HG03025 (cell line): Measurements from ENCODE around the gene SMURF1.
"Not testable (repeated sequence)": the region's sequence is repeated elsewhere in the genome, so short reads cannot be mapped to it uniquely, and the experiment has no call there.

Source experiments
- ATAC-seq: cut with Tn5 transposase; IDR thresholded peaks from one replicate; pipeline ENCODE4 v1.9.1; 2021; ENCODE audit warnings: mild to moderate bottlenecking, moderate library complexity; ENCODE audit not compliant: unreplicated experiment, low FRiP score

SMURF1 gene

DNA sequence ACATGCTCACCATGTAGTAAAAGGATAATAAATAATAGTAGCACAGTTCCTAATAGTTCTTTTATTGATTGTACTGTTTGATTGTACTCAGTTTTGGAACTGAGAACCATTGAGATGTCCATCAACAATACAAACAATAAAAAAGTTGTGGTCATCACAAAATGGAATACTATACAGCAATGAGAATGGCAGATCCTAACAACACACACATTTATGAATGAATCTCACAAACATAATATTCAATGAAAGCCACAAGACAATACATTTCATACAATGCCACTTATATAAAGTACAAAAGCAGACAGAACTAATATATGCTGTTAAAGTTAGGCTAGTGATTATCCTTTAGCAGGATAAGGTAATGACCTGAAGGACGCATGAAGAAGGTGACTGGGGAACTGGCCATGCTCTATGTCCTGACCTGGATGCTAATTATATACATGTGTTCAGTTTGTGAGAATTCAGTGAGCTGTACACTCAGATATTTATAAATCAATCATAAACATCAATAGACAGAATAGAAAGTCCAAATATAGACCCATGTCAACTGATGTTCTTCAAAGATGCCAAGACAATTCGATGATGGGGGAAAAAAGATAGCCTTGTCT is 70.0 kb downstream of the SMURF1 start:
- ATAC-seq: no peak

DNA sequence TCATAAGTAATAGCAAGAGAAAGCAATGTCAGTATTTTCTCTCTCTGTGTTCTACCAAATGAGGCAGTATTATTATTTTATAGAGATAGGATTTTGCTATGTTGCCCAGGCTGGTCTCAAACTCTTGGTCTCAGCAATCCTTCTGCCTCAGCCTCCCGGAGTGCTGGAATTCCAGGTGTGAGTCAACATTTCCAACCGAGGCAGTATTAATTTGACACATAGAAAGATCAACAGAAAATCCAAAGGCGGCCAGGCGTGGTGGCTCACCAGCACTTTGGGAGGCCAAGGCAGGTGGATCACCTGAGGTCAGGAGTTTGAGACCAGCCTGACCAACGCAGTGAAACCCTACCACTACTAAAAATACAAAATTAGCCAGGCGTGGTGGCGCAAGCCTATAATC is 71.8 kb downstream of the SMURF1 start:
- no peak for ATAC-seq

DNA sequence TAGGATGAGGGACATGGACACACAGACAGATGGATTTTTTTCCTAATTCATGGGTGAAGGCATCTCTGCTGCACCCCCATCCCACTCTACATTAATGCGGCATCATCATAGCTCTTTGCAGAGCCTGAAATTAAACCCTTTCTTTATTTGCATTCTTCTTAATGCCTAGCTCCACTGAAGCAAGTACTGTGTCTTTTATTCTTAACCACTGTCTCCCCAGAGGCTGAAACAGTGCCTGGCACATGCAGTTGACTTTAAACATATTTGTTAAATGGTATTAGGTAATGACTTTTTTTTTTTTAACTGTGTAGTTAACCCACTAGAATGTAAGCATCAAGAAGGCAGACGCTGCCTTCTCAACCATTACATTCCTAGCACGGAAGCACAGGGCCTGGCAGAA is 73.5 kb downstream of the SMURF1 start:
- ATAC-seq: no peak

DNA sequence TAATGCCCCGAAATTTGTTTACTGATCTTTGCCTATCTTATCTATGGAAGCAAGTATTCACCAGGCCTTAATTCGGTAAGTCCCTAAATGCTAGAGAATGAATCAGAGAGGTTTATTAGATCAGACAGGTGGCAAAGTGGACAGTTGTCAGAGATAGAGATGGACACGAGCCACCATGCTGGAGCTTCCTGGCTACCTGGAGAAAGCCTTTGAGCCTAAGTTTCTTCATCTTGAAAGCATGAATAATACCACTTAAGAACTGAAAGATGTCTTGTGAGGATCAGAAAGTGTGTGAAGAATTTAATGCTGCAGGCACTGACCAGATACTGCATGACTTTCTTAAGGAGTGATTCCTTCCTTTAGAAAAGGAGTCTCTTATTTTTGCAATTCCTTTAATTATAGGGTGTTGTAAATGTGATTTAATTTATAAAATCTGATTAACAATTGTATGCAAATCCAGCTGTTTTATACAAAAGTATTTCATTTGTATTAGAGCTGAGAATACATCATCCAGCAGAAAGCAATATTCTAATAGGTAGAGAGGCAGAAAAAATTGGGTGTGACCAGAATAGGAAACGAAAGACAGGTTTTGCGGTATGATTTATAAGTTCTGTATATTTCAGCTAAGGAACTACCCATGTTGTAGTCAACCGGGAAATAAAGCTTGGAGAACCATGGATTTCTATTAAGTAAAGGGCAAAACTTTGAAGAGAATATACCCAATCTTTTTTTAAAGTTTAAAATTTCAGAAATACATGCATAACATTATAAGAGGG is 82.7 kb downstream of the SMURF1 start:
- no peak for ATAC-seq

DNA sequence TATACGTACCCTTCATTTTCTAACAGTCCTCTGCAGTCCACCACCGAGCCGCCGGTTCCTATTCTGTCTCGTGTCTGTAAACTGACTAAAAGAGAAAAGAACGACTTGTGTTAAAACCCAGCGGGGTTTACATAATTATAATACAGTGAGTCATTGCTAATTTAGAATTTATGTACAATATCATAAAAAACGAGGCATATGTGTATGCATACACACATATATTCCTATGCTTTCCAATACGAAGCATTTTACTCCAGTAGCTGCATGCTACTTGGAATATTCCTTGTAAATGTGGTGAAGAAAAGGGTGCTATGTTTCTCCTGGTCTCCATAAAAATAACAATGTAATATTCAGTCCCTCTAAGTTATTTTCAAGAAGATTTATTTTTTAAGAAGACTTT is 89.1 kb downstream of the SMURF1 start:
- ATAC-seq: no peak

DNA sequence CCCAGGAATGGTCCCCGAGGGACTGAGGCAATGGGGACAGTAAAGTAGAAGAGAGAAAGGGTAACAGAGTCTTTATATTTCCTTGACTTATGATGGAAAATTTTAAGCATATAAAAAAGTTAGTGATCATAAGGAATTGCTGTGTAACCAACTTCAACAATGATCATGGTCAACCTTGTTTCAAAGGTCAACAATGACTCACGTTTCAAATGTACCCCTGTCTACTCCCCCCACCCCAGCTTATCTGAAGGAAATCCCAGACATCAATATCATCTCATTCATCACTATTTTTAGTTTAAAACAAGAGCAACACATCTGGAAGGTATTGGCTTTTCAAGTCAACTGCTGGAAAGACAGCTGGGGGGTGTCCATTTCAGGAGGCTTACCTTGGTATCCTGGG is 92.9 kb downstream of the SMURF1 start:
- no peak for ATAC-seq

DNA sequence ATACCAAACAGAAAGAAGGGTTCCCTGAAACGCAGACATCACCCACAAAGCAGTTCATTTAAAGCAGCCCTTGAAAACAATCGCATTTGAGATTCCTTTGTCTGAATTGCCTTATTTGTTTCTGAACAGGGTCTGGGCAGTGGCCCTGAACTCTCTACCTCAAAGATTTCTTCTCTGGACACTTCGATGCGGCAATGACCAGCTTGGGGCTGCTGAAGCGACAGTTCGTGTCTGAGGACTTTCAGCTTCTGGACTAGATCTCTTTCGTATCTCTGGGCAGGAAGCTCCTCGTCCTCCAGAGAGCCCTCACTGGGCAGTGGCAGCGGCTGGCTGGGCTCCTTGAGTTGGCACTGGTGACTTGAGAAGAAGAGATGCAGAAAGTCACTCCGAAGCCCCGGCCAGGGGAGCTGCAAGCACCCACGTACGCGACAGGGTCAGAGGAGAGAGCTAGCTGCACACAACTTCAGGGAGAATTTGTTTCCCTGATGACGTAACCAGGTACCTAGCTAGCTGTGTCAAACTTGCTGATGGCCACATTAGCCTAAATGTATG is 96.3 kb downstream of the SMURF1 start:
- ATAC-seq: no peak

DNA sequence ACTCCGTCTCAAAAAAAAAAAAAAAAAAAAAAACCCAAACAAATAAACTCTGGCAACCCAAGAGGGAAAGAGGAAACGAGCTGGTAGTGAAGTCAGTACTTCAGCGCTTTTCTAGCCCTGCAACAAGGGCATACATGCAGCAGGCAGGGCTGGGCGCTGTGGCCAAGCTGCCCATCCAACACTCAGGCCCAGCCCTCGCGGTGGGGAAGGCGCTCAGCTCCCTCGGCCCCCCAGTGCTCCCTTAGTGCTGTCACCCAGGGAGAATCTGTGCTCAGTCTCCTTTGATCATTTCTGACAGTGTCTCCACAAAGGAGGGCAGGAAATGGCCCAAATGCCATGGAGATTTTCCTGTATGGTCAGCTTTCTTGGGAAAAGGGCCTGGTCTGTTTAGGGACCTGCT is 97.2 kb downstream of the SMURF1 start:
- no peak for ATAC-seq

DNA sequence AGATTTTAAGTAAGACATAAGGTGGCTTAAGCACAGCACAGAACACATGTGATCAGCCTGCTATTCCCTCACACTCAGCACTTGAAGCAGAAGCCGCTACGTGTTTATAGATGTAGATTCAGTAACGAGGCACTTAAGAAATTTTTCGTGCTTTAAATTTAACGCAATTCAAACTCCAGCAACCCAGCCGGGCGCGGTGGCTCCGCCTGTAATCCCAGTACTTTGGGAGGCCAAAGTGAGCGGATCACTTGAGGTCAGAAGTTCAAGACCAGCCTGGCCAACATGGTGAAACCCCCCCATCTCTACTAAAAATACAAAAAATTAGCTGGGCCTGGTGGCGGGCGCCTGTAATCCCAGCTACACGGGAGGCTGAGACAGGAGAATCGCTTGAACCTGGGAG is 97.6 kb downstream of the SMURF1 start:
- not testable (repeated sequence) for ATAC-seq

DNA sequence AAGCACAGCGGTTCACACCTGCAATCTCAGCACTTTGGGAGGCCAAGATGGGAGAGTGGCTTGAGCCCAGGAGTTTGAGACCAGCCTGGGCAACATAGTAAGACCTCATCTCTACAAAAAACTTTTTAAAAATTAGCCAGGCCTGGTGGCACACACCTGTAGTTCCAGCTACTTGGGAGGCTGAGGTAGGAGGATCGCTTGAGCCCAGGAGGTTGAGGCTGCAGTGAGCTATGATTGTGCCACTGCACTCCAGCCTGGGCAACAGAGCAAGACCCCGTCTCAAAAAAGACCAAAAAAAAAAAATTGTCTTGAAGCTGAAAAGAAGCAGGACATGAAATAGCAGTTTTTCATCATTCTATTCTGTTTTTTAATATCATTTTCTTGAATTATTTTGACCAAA is 99.0 kb downstream of the SMURF1 start:
- not testable (repeated sequence) for ATAC-seq

DNA sequence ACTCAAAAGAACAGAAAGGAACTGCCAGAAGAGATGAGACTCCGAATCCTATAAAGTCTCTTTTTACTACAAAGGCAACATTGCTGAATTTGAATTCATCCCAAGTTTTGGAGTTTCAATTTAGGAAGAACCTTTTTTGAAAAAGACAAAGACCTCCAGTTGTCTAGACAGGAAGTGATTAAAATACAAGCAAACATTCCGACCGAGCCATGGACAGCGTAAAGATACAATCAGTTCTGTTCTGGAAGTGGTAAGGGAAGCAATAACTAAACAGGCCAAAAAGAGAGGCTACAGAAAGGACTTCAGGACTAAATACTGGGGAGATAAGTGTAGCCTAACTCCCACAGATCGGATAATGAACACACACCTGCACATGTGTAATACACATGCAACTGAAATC is 101.0 kb downstream of the SMURF1 start:
- no peak for ATAC-seq

DNA sequence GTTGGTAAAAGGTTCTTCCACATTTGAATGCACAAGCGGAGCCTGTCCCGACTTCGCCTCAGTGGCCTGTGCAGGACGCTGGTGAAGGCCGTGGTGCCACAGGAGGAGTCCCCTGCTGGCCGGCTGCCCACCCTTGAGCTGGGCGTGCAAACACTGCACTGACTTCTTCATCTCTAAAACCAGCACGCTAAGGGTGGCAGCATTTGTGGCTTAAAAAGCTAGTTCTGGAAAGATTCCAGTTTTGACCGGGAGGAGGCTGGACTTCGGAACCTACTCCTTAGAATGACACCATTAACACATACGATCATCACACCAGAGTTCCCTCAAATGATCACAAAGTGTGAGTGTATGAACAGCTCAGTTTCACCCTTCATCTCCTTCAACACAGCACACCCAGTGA is 102.4 kb downstream of the SMURF1 start:
- ATAC-seq: no peak

DNA sequence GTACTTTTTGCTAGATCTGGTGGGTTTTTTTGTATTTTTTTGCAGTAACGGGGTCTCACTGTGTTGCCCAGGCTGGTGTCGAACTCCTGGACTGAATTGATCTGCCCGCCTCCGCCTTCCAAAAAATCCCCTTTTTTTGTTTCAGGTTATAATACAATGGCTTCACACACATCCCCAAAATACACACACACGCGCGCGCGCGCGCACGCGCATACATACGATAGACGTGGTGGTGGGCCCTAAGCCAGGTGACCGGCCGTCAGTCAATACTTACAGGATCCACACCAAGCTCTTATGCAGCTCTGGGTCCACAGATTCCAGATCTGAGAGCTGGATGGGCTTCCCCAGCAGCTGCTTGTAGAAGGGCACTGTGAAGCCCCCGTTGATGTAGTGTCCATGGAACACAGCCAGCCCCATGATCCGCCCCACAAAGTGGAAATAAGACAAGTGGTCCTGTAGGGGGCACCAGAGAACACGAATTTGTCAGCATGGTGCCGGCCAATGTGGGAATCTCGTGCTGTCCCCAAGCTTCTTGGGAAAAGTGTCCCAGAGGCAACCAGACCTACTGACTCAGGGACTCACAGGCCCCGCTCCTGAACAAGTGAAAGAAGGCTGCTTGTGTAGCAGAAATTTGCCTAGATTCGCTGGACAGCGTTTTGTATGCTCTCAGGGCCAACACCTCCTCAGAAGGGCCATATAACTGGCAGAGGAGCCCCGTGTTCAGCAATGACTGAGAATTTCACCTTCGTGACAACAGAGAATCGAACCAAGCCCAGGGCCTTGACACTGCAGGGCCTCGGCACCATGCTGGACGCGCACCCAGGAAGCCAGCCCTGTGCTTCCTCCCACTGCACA is 103.6 kb downstream of the SMURF1 start:
- no peak for ATAC-seq

DNA sequence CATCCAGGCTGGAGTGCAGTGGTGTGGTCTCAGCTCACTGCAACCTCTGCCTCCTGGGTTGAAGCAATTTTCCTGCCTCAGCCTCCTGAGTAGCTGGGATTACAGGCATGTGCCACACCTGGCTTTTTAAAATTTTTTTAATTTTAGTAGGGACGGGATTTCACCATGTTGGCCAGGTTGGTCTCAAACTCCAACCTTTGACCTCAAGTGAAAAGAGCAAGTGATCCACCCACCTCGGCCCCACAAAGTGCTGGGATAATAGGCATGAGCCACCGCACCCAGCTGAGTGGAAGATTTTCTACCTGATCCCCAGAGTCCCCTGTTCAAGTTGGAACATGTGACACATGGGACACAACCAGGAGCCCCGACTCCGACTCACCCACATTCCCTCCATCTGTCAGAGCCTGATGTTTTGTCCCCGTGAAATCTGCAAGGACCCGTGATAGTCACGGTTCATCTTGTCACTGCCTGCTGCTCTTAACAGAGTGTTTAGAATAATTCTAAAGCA is 104.5 kb downstream of the SMURF1 start:
- ATAC-seq: no peak

DNA sequence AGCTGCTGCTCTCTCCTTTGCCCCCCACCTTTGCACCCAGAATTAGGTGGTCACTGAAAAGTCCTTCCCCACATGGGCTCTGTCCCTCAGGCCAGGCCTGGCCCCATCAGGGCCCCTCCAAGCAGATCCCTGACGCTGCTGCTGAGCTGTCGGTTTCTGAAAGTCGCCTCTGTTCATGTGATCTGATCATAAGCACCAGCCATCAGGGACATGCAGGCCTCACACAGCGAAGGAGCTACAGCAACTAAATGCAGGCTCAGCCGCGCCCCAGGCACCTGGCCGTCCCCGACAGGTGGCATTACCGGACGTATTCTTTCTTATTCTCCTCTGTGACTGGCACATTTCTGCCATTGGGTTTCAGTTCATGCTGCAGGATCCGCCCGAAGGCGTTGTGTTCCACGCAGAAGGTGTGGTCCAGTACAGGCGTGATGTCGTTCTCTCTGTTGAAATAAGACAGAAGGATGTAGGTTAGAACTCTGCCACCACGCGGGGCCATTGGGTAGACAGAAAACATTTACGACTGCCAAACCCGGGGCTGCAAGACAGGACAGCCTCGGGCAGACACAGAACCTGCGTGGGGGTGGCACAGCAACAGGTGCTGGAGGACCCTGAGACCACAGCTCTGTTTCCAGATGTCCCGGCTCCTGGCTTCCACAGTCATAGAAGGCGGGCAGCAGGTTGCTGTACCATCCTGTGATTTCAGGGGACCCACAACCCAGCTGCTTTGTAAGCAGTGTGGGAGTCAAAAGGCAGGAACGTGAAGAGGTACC is 105.6 kb downstream of the SMURF1 start:
- no peak for ATAC-seq

DNA sequence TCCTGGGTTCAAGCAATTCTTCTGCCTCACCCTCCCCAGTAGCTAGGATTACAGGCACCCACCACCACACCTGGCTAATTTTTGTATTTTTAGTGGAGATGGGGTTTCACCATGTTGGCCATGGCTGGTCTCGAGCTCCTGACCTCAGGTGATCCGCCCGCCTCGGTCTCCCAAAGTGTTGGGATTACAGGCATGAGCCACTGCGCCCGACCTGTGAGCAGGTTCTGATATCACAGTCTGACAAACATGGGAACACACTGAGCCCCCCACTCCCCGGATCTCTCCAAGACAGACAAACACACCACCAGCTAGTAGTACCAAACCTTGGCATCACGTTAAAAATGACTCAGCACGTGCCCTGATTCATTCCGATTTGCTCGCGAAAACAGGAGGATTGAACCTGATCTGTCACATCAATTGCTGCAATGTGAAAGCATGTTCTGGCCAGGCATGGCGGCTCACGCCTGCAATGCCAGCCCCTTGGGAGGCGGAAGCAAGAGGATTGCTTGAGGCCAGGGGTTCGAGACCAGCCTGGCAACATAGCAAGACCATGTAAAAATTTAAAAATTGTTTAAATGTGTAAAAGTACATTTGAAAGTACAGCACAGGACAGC is 106.5 kb downstream of the SMURF1 start:
- no peak for ATAC-seq

DNA sequence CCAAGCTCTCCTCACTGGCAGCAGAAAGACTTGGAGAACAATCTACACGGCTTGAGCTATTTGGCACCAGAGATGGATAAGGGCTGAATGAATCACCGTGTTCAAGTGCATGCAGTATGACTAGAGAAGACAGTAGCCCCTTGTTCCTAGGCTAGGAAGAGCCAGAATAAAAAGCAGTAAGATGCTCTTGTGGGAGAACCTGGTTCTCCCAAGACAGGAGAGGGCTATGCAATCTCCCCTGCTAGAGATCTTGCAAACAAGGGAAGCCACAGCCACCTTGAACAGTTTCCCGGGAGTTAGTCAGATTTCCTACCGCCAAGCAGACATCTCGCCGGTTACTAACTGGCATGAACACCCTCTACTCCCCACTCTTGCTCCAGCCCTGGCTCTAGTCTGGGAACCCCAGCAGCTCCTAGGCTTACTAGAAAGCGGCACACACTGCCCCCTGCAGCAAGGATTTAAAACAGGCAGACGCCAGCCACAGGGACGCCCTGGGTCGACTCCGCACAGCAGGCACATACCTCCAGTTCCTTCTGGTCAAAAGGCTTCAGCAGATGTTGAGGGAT is 107.3 kb downstream of the SMURF1 start:
- no peak for ATAC-seq

DNA sequence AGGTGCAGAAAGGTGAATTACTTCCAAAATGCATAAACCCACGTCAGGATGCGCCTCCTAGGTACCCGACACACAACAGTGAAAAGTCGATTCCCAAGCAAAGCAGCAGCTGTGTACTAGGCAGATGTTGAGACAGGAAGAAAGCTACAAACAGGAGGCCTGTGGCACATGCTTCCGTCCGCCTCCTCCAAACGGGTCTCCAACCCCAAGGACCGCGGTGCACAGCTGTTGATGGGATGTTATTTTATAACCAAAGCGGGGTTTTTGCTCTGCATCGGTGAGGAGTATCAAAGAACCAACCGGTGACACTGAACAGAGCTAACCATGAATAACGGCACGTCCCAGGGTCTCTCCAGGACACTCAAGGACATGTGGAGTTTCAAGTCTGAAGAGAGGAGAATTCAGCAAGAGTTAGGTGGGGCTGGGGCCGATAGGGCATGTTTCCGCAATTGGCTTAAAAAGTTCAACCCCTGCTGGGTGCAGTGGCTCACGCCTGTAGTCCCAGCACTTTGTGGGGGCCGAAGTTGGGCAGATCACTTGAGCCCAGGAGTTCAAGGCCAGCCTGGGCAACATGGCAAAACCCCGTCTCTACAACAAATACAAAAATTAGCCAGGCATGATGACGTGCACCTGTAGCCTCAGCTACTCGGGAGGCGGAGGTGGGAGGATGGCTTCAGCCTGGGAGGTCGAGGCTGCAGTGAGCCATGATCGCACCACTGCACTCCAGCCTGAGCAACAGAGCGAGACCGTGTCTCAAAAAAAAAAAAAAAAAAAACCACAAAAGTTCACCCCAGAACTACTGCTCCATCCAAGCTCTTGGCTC is 108.0 kb downstream of the SMURF1 start:
- ATAC-seq: no peak
